Neural progenitor cell (in vitro differentiated cells): ENCODE results near the gene PRSS8. TPM values are rescaled to one million over a fixed set of nuclear protein-coding genes. Genes with fewer than 3 reads are reported as not detected.
"Not testable (repeated sequence)": the region's sequence is repeated elsewhere in the genome, so short reads cannot be mapped to it uniquely, and the experiment has no call there.

ENCODE experiments used
- DNase-seq: peaks from one replicate; pipeline ENCODE4 v3.0.0-alpha.2; 2016; ENCODE audit warnings: low spot score
- H2AFZ ChIP-seq: fragments of 200-600 bp; sonication (generic); replicated peaks from 2 replicates; pipeline ENCODE4 v1.6.1; 2016; ENCODE audit warnings: antibody characterized with exemption
- H3F3A ChIP-seq: fragments of 200-600 bp; sonication (generic); 2 replicates; pipeline ENCODE4 v1.6.1; 2016; ENCODE audit warnings: antibody characterized with exemption, low read depth
- H3K27ac ChIP-seq: fragments of 200-600 bp; sonication (generic); 2 replicates; pipeline ENCODE4 v1.5.1; 2016; ENCODE audit warnings: mild to moderate bottlenecking
- H3K27me3 ChIP-seq: fragments of 200-600 bp; sonication (generic); 2 replicates; pipeline ENCODE4 v1.6.1; 2016; ENCODE audit warnings: mild to moderate bottlenecking, moderate library complexity
- H3K36me3 ChIP-seq: fragments of 200-600 bp; sonication (generic); 2 replicates; pipeline ENCODE4 v1.5.1; 2016
- H3K4me1 ChIP-seq: fragments of 200-600 bp; sonication (generic); 2 replicates; pipeline ENCODE4 v1.6.1; 2016; ENCODE audit warnings: mixed run types
- H3K4me2 ChIP-seq: fragments of 200-600 bp; sonication (generic); 2 replicates; pipeline ENCODE4 v1.6.1; 2016
- H3K4me3 ChIP-seq: fragments of 200-600 bp; sonication (generic); 2 replicates; pipeline ENCODE4 v1.5.1; 2016
- H3K79me2 ChIP-seq: fragments of 200-600 bp; sonication (generic); 2 replicates; pipeline ENCODE4 v1.6.1; 2016; ENCODE audit warnings: low read depth
- H3K9ac ChIP-seq: fragments of 200-600 bp; sonication (generic); 2 replicates; pipeline ENCODE4 v1.6.1; 2016
- H3K9me3 ChIP-seq: fragments of 200-600 bp; sonication (generic); 2 replicates; pipeline ENCODE4 v1.5.1; 2016; ENCODE audit warnings: low read depth
- H4K20me1 ChIP-seq: fragments of 200-600 bp; sonication (generic); 2 replicates; pipeline ENCODE4 v1.6.1; 2016; ENCODE audit warnings: low read depth
- H3K27ac Mint-ChIP-seq: 3 replicates; pipeline ENCODE4 v1.8.0; 2021; ENCODE audit warnings: mixed read lengths
- H3K27me3 Mint-ChIP-seq: 2 replicates; pipeline ENCODE4 v1.8.0; 2022; ENCODE audit warnings: low read depth, mild to moderate bottlenecking, inconsistent platforms, moderate library complexity, mixed read lengths; ENCODE audit not compliant: insufficient read depth
- H3K36me3 Mint-ChIP-seq: 3 replicates; pipeline ENCODE4 v1.8.0; 2021; ENCODE audit warnings: mixed read lengths
- H3K4me1 Mint-ChIP-seq: 3 replicates; pipeline ENCODE4 v1.8.0; 2021; ENCODE audit warnings: mixed read lengths
- H3K4me3 Mint-ChIP-seq: 3 replicates; pipeline ENCODE4 v1.8.0; 2021; ENCODE audit warnings: mild to moderate bottlenecking, moderate library complexity, mixed read lengths
- H3K9me3 Mint-ChIP-seq: 3 replicates; pipeline ENCODE4 v1.8.0; 2020; ENCODE audit warnings: mixed read lengths
- CTCF ChIP-seq: fragments of 200-600 bp; sonication (generic); IDR thresholded peaks from 2 replicates; pipeline ENCODE4 v1.5.1; 2017; ENCODE audit warnings: antibody characterized with exemption, mild to moderate bottlenecking
- EZH2 ChIP-seq: fragments of 200-600 bp; sonication (generic); IDR thresholded peaks from 2 replicates; pipeline ENCODE4 v1.6.1; 2017; ENCODE audit warnings: antibody characterized with exemption, mild to moderate bottlenecking, moderate library complexity
- EZH2phosphoT487 ChIP-seq: fragments of 200-600 bp; sonication (generic); IDR thresholded peaks from 2 replicates; pipeline ENCODE4 v1.6.1; 2017; ENCODE audit warnings: antibody characterized with exemption
- total RNA-seq: library from RNA; depleted of rRNA; stranded (reverse); fragments of >200 nt; gene quantifications from 2 replicates; pipeline ENCODE4 v1.2.3, GENCODE V29; 2015; ENCODE audit warnings: low replicate concordance

PRSS8 gene
- total RNA-seq, 1 donor from 2014 or later: 2.7 TPM

- Histone ChIP-seq H3K9ac (no peak overlapping the region), H3F3A (peaks cover 14% of the 10 kb centered on the region), H3K27me3 (peaks cover 34% of the 10 kb centered on the region), H4K20me1 (no peaks in the 10 kb centered on the region), H3K4me2 (peak overlapping the region; percentile 79), H3K36me3 (no peaks in the 10 kb centered on the region), H2AFZ (peak overlapping the region; percentile 98), H3K4me1 (peaks cover 5% of the 10 kb centered on the region), H3K4me3 (peak overlapping the region; percentile 42), H3K27ac (no peak overlapping the region), H3K79me2 (no peaks in the 10 kb centered on the region), H3K9me3 (no peaks in the 10 kb centered on the region)
- peak; percentile 91 for TF ChIP-seq CTCF
- no peak for TF ChIP-seq EZH2phosphoT487
- peak; percentile 15 for TF ChIP-seq EZH2
- peak; percentile 100 for DNase-seq
- peaks cover 22% of the 10 kb centered on the region for H3K4me1 Mint-ChIP-seq
- H3K27ac Mint-ChIP-seq: peak overlapping the region; percentile 83
- H3K27me3 Mint-ChIP-seq: peaks cover 7% of the 10 kb centered on the region
- peak overlapping the region; percentile 82 for H3K4me3 Mint-ChIP-seq
- no peaks in the 10 kb centered on the region for H3K9me3 Mint-ChIP-seq
- H3K36me3 Mint-ChIP-seq: no peaks in the 10 kb centered on the region
These were observed 6.8 kb upstream of the PRSS8 start for GRCh38 chr16:31142109-31143010.

- Histone ChIP-seq H3K27me3 (peaks cover 26% of the 10 kb centered on the region), H3K36me3 (no peaks in the 10 kb centered on the region), H3F3A (peaks cover 14% of the 10 kb centered on the region), H3K4me3 (peak overlapping the region; percentile 42), H2AFZ (no peak overlapping the region), H3K9ac (no peak overlapping the region), H3K4me2 (peak overlapping the region; percentile 69), H4K20me1 (no peaks in the 10 kb centered on the region), H3K79me2 (no peaks in the 10 kb centered on the region), H3K4me1 (peaks cover 5% of the 10 kb centered on the region), H3K9me3 (no peaks in the 10 kb centered on the region), H3K27ac (peak overlapping the region; percentile 15)
- peaks cover 22% of the 10 kb centered on the region for H3K4me1 Mint-ChIP-seq
- no peaks in the 10 kb centered on the region for H3K36me3 Mint-ChIP-seq
- no peaks in the 10 kb centered on the region for H3K9me3 Mint-ChIP-seq
- peak overlapping the region; percentile 83 for H3K27ac Mint-ChIP-seq
- peaks cover 9% of the 10 kb centered on the region for H3K27me3 Mint-ChIP-seq
- H3K4me3 Mint-ChIP-seq: peak overlapping the region; percentile 82
- TF ChIP-seq EZH2phosphoT487: no peak
- no peak for TF ChIP-seq EZH2
- TF ChIP-seq CTCF: no peak
- no peak for DNase-seq
These were observed 6.1 kb upstream of the PRSS8 start for GRCh38 chr16:31141489-31142108.

- H3K27me3 Mint-ChIP-seq: peaks cover 12% of the 10 kb centered on the region
- H3K9ac ChIP-seq, H3K4me3 ChIP-seq, H3K79me2 ChIP-seq, H3K4me1 ChIP-seq, H3K36me3 Mint-ChIP-seq, H2AFZ ChIP-seq, H4K20me1 ChIP-seq, H3K36me3 ChIP-seq, DNase-seq, H3K9me3 Mint-ChIP-seq, H3K9me3 ChIP-seq, H3K27ac ChIP-seq: not testable (repeated sequence)
- peaks cover 21% of the 10 kb centered on the region for H3K27me3 ChIP-seq
- H3K4me3 Mint-ChIP-seq: peak overlapping the region; percentile 82
- H3K27ac Mint-ChIP-seq: peak overlapping the region; percentile 10
- H3F3A ChIP-seq: peaks cover 14% of the 10 kb centered on the region
- peaks cover 23% of the 10 kb centered on the region for H3K4me1 Mint-ChIP-seq
- peak overlapping the region; percentile 69 for H3K4me2 ChIP-seq
These were observed 5.5 kb upstream of the PRSS8 start for GRCh38 chr16:31141071-31141469.
